HepG2 (cell line): ENCODE data around the gene CACNA1G. TPM values are rescaled to one million over a fixed set of nuclear protein-coding genes. Genes with fewer than 3 reads are reported as not detected.

ENCODE experiments used
- AHDC1 ChIP-seq: sonication (generic); formaldehyde crosslinking; IDR thresholded peaks from 2 replicates; pipeline ENCODE4 v1.5.1; 2020; ENCODE audit warnings: mild to moderate bottlenecking, missing genetic modification reagents, borderline replicate concordance
- CC2D1A ChIP-seq: sonication (generic); formaldehyde crosslinking; IDR thresholded peaks from 2 replicates; pipeline ENCODE4 v1.8.1; 2023; ENCODE audit warnings: mild to moderate bottlenecking, missing genetic modification reagents
- CTCF ChIP-seq: sonication (generic); formaldehyde crosslinking; IDR thresholded peaks from 2 replicates; pipeline ENCODE4 v1.5.0; 2020; ENCODE audit warnings: mild to moderate bottlenecking, missing genetic modification reagents, moderate library complexity
- GLMP ChIP-seq: sonication (generic); formaldehyde crosslinking; IDR thresholded peaks from 2 replicates; pipeline ENCODE4 v1.9.0; 2021; ENCODE audit warnings: missing genetic modification reagents, mild to moderate bottlenecking, borderline replicate concordance
- HOXD1 ChIP-seq: sonication (generic); formaldehyde crosslinking; IDR thresholded peaks from 2 replicates; pipeline ENCODE4 v1.5.0; 2020; ENCODE audit warnings: missing genetic modification reagents
- IRF9 ChIP-seq: sonication (generic); formaldehyde crosslinking; IDR thresholded peaks from 2 replicates; pipeline ENCODE4 v1.8.0; 2022; ENCODE audit warnings: missing genetic modification reagents, mild to moderate bottlenecking, borderline replicate concordance
- JUNB ChIP-seq: sonication (generic); formaldehyde crosslinking; IDR thresholded peaks from 2 replicates; pipeline ENCODE4 v1.8.0; 2022; ENCODE audit warnings: missing genetic modification reagents, mild to moderate bottlenecking, borderline replicate concordance
- MAZ ChIP-seq, 2 experiments: sonication (generic) in 1 of 2; formaldehyde crosslinking in 1 of 2; IDR thresholded peaks; 2 replicates each; pipeline versions ENCODE4 v1.5.0 to v1.6.1; 2012 to 2020; ENCODE audit warnings: low read depth in 2 of 2, mild to moderate bottlenecking in 2 of 2, borderline replicate concordance in 1 of 2, improper control_type of control experiment in 1 of 2, low read length in 1 of 2, missing genetic modification reagents in 1 of 2, moderate library complexity in 1 of 2
- MLLT10 ChIP-seq: sonication (generic); formaldehyde crosslinking; IDR thresholded peaks from 2 replicates; pipeline ENCODE4 v1.4.0; 2020; ENCODE audit warnings: missing genetic modification reagents
- NBN ChIP-seq: fragments of 450-650 bp; conservative IDR thresholded peaks from 2 replicates; pipeline ENCODE4 v1.6.1; 2017
- NFYC ChIP-seq: IDR thresholded peaks from 2 replicates; pipeline ENCODE4 v1.6.1; 2016; ENCODE audit warnings: missing genetic modification reagents, missing compliant biosample characterization
- NONO ChIP-seq, 2 experiments: fragments of 450-650 bp in 1 of 2; sonication (generic) in 1 of 2; formaldehyde crosslinking in 1 of 2; IDR thresholded peaks in 1 of 2; conservative IDR thresholded peaks in 1 of 2; 2 replicates each; pipeline versions ENCODE4 v1.6.1 to v1.8.0; 2017 to 2022; ENCODE audit warnings: mild to moderate bottlenecking in 1 of 2, missing genetic modification reagents in 1 of 2, moderate library complexity in 1 of 2
- SIX1 ChIP-seq: sonication (generic); formaldehyde crosslinking; IDR thresholded peaks from 2 replicates; pipeline ENCODE4 v1.4.0; 2020; ENCODE audit warnings: missing genetic modification reagents, borderline replicate concordance
- SNAPC2 ChIP-seq: sonication (generic); formaldehyde crosslinking; IDR thresholded peaks from 2 replicates; pipeline ENCODE4 v1.8.1; 2022; ENCODE audit warnings: mild to moderate bottlenecking, missing genetic modification reagents
- ZNF292 ChIP-seq: sonication (generic); formaldehyde crosslinking; IDR thresholded peaks from 2 replicates; pipeline ENCODE4 v1.8.1; 2022; ENCODE audit warnings: mild to moderate bottlenecking, low read depth, missing genetic modification reagents, borderline replicate concordance
- ZNF761 ChIP-seq: sonication (generic); formaldehyde crosslinking; conservative IDR thresholded peaks from 2 replicates; pipeline ENCODE4 v1.4.0; 2020; ENCODE audit warnings: mild to moderate bottlenecking, missing genetic modification reagents
- ZNF772 ChIP-seq: sonication (generic); formaldehyde crosslinking; IDR thresholded peaks from 2 replicates; pipeline ENCODE4 v1.5.0; 2020; ENCODE audit warnings: mild to moderate bottlenecking, missing genetic modification reagents
- ZSCAN9 ChIP-seq: IDR thresholded peaks from 2 replicates; pipeline ENCODE4 v1.6.1; 2016; ENCODE audit warnings: borderline replicate concordance
- polyA plus RNA-seq, 8 experiments: library from polyadenylated mRNA; depleted of rRNA in 3 of 8; stranded (reverse) in 7 of 8; unstranded in 1 of 8; fragments of >200 nt; fragmentation: Illumina TruSeq in 4 of 8; extraction: Trizol in 4 of 8; gene quantifications; 2 replicates each; pipeline versions ENCODE4 v1.2.1 to v1.2.3, GENCODE V29; 2011 to 2016; ENCODE audit warnings: low read depth in 4 of 8, missing spikeins in 1 of 8, mixed read lengths in 1 of 8; ENCODE audit not compliant: insufficient read depth in 1 of 8
- total RNA-seq, 5 experiments: library from RNA; depleted of rRNA; stranded (reverse); fragments of >200 nt; fragmentation: Illumina TruSeq; extraction: Trizol; gene quantifications; 2 replicates each; pipeline ENCODE4 v1.2.3, GENCODE V29; 2016; ENCODE audit warnings: low read depth in 1 of 5

Gene CACNA1G
- total and polyA plus RNA-seq, 2 of the 13 experiments (the other 11 are each of a cell fraction or from before 2014, with no cell fraction given), result 0.02 TPM; not detected in 1

GRCh38 chr17:50559674-50560184 lies 786 bp upstream of the CACNA1G start (continued):
- TF ChIP-seq SNAPC2 (no peak), MLLT10 (CRISPR knock-in tag) (no peak), ZNF292 (CRISPR knock-in tag) (no peak), CTCF (CRISPR knock-in tag) (no peak), NONO (IDR thresholded peaks at IDR 0.05) (no peak), NONO (CRISPR knock-in tag; conservative IDR thresholded peaks at IDR 0.05) (no peak), SIX1 (CRISPR knock-in tag) (no peak), MAZ (IDR thresholded peaks at IDR 0.05; ENCODE audit: borderline replicate concordance, low read depth, low read length) (peak; percentile 12; the same call in 1 of the 2 replicates), MAZ (CRISPR knock-in tag; IDR thresholded peaks at IDR 0.05; ENCODE audit: low read depth) (no peak), JUNB (CRISPR knock-in tag) (no peak), HOXD1 (CRISPR knock-in tag) (no peak), CC2D1A (CRISPR knock-in tag) (no peak), NBN (no peak), ZSCAN9 (CRISPR knock-in tag) (no peak), ZNF761 (CRISPR knock-in tag) (no peak), AHDC1 (CRISPR knock-in tag) (no peak), NFYC (CRISPR knock-in tag) (no peak), GLMP (CRISPR knock-in tag) (no peak), ZNF772 (CRISPR knock-in tag) (no peak), IRF9 (CRISPR knock-in tag) (no peak)
